GM12892 (cell line): ENCODE results near the gene ACSF3.

Experiments used
- DNase-seq: peaks from one replicate; pipeline ENCODE4 v3.0.0; 2011; ENCODE audit not compliant: insufficient read length
- FAIRE-seq: peaks from 2 replicates; lab custom pipeline; 2011; peaks lifted over from hg19 to GRCh38; lab: Jason Lieb, UNC
- POLR2A ChIP-seq: IDR thresholded peaks from 2 replicates; pipeline ENCODE4 v1.6.1; 2011; ENCODE audit warnings: low read depth, low read length, control low read depth
- POLR2AphosphoS5 ChIP-seq: IDR thresholded peaks from 2 replicates; pipeline ENCODE4 v1.6.1; 2011; ENCODE audit warnings: low read depth, low read length, control low read depth
- TAF1 ChIP-seq: IDR thresholded peaks from 2 replicates; pipeline ENCODE4 v1.6.1; 2011; ENCODE audit warnings: low read depth, mild to moderate bottlenecking, control low read depth, low read length, borderline replicate concordance

The ACSF3 gene

GRCh38 chr16:89112377-89113151 is 18.9 kb downstream of the ACSF3 start:
- TF ChIP-seq POLR2AphosphoS5 (no peak), POLR2A (no peak), TAF1 (no peak)
- FAIRE-seq = no peak
- DNase-seq = no peak

GRCh38 chr16:89113152-89113547 is 19.5 kb downstream of the ACSF3 start:
- FAIRE-seq (no peak), DNase-seq (no peak)
- no peak for TF ChIP-seq TAF1
- no peak for TF ChIP-seq POLR2A
- no peak for TF ChIP-seq POLR2AphosphoS5

GRCh38 chr16:89113661-89114060 is 20.0 kb downstream of the ACSF3 start:
- DNase-seq (no peak), FAIRE-seq (peak; percentile 78)
- no peak for TF ChIP-seq POLR2A
- TF ChIP-seq POLR2AphosphoS5 = no peak
- no peak for TF ChIP-seq TAF1

GRCh38 chr16:89114159-89114981 is 20.7 kb downstream of the ACSF3 start:
- FAIRE-seq = no peak
- TF ChIP-seq POLR2A (no peak), POLR2AphosphoS5 (no peak; the same call in 1 of the 2 replicates), TAF1 (no peak)
- DNase-seq = no peak

- DNase-seq (peak; percentile 78), FAIRE-seq (peak; percentile 98)
- TF ChIP-seq POLR2A (no peak), TAF1 (no peak), POLR2AphosphoS5 (no peak)
These were observed 21.7 kb downstream of the ACSF3 start for GRCh38 chr16:89115216-89115861.

- DNase-seq (no peak), FAIRE-seq (no peak)
- no peak for TF ChIP-seq TAF1
- no peak for TF ChIP-seq POLR2A
- no peak for TF ChIP-seq POLR2AphosphoS5
These were observed 22.9 kb downstream of the ACSF3 start for GRCh38 chr16:89116341-89117226.

GRCh38 chr16:89117227-89117974 is 23.7 kb downstream of the ACSF3 start:
- TF ChIP-seq POLR2AphosphoS5 = no peak
- no peak for TF ChIP-seq TAF1
- no peak for TF ChIP-seq POLR2A
- DNase-seq (no peak), FAIRE-seq (no peak)

GRCh38 chr16:89117975-89118289 is 24.3 kb downstream of the ACSF3 start:
- no peak for DNase-seq
- no peak for FAIRE-seq
- TF ChIP-seq POLR2AphosphoS5 = no peak
- no peak for TF ChIP-seq POLR2A
- TF ChIP-seq TAF1 = no peak

- TF ChIP-seq POLR2AphosphoS5 = no peak
- no peak for TF ChIP-seq POLR2A
- no peak for TF ChIP-seq TAF1
- FAIRE-seq = no peak
- DNase-seq = no peak
These were observed 24.9 kb downstream of the ACSF3 start for GRCh38 chr16:89118361-89119165.
